IMR-90 (cell line): Measurements from ENCODE around the gene RARB. TPM values are rescaled to one million over a fixed set of nuclear protein-coding genes. Genes with fewer than 3 reads are reported as not detected.

Experiments
- ATAC-seq: fragments of 200-7000 bp; cut with Tn5 transposase; 2 replicates; pipeline ENCODE4 v1.9.1; 2020; ENCODE audit warnings: low read depth, mild to moderate bottlenecking, moderate library complexity
- BruUV-seq: library from RNA; stranded (reverse); fragments of 400-500 nt; replicated peaks from 2 replicates; lab custom pipeline; 2021; lab: Mats Ljungman, UMichigan
- CTCF ChIA-PET: fragments of 300-600 bp; formaldehyde crosslinking; extraction: SDS; loops from one replicate; lab custom pipeline; 2021; ENCODE audit warnings: antibody characterized with exemption; lab: Yijun Ruan, JAX
- POLR2A ChIA-PET: fragments of 300-600 bp; sonication (Branson Sonifier 250); formaldehyde crosslinking; loops from one replicate; lab custom pipeline; 2022; ENCODE audit warnings: antibody characterized with exemption; ENCODE audit not compliant: unreplicated experiment; lab: Charles Lee
- DNase-seq: peaks from one replicate; pipeline ENCODE4 v3.0.0; 2013
- H2AFZ ChIP-seq: replicated peaks from 2 replicates; pipeline ENCODE3; 2013; ENCODE audit warnings: low read length, mild to moderate bottlenecking; ENCODE audit not compliant: poor library complexity
- H2AK5ac ChIP-seq: 2 replicates; pipeline ENCODE4 v1.6.1; 2013; ENCODE audit warnings: low read depth, low read length, inconsistent platforms
- H2AK9ac ChIP-seq: replicated peaks from 2 replicates; pipeline ENCODE3; 2013; ENCODE audit warnings: mild to moderate bottlenecking, low read depth, low read length, moderate library complexity; ENCODE audit not compliant: poor library complexity
- H2BK120ac ChIP-seq: 2 replicates; pipeline ENCODE4 v1.6.1; 2013; ENCODE audit warnings: low read depth, low read length, inconsistent platforms
- H2BK15ac ChIP-seq: 3 replicates; pipeline ENCODE4 v1.6.1; 2013; ENCODE audit warnings: low read depth, low read length, inconsistent platforms
- H2BK20ac ChIP-seq: 2 replicates; pipeline ENCODE4 v1.6.1; 2013; ENCODE audit warnings: low read depth, mild to moderate bottlenecking, inconsistent platforms, low read length, moderate library complexity
- H2BK5ac ChIP-seq: 2 replicates; pipeline ENCODE4 v1.6.1; 2013; ENCODE audit warnings: mild to moderate bottlenecking, low read depth, low read length, inconsistent platforms; ENCODE audit not compliant: poor library complexity, severe bottlenecking
- H3K14ac ChIP-seq: replicated peaks from 2 replicates; pipeline ENCODE4 v1.6.1; 2013; ENCODE audit warnings: low read depth, low read length, inconsistent platforms
- H3K18ac ChIP-seq: 2 replicates; pipeline ENCODE4 v1.6.1; 2013; ENCODE audit warnings: low read depth, low read length, control low read depth
- H3K23ac ChIP-seq: 2 replicates; pipeline ENCODE4 v1.6.1; 2013; ENCODE audit warnings: low read depth, low read length, inconsistent platforms
- H3K27ac ChIP-seq: 2 replicates; pipeline ENCODE4 v1.5.1; 2013; ENCODE audit warnings: mild to moderate bottlenecking, control low read depth, low read length; ENCODE audit not compliant: insufficient read depth
- H3K27me3 ChIP-seq: 2 replicates; pipeline ENCODE4 v1.6.1; 2013; ENCODE audit warnings: low read length; ENCODE audit not compliant: control insufficient read depth, insufficient read depth
- H3K36me3 ChIP-seq: 2 replicates; pipeline ENCODE4 v1.6.1; 2013; ENCODE audit warnings: low read length, mixed read lengths; ENCODE audit not compliant: control insufficient read depth, insufficient read depth
- H3K4ac ChIP-seq: 2 replicates; pipeline ENCODE4 v1.6.1; 2013; ENCODE audit warnings: low read depth, low read length, inconsistent platforms
- H3K4me1 ChIP-seq: 2 replicates; pipeline ENCODE4 v1.6.1; 2013; ENCODE audit warnings: low read length, mixed read lengths; ENCODE audit not compliant: control insufficient read depth, insufficient read depth
- H3K4me2 ChIP-seq: 2 replicates; pipeline ENCODE4 v1.6.1; 2013; ENCODE audit warnings: low read depth, mild to moderate bottlenecking, control low read depth, low read length, moderate library complexity
- H3K4me3 ChIP-seq: 2 replicates; pipeline ENCODE4 v1.5.1; 2013; ENCODE audit warnings: low read depth, mild to moderate bottlenecking, control low read depth, low read length, moderate library complexity; ENCODE audit not compliant: insufficient read depth
- H3K56ac ChIP-seq: 2 replicates; pipeline ENCODE4 v1.6.1; 2013; ENCODE audit warnings: low read length, inconsistent platforms; ENCODE audit not compliant: insufficient read depth; ENCODE audit errors: extremely low read depth
- H3K79me1 ChIP-seq, 2 experiments: 2 replicates each; pipeline ENCODE4 v1.6.1; 2013; ENCODE audit warnings: low read length in 2 of 2, inconsistent platforms in 1 of 2, low read depth in 1 of 2
- H3K9ac ChIP-seq: 2 replicates; pipeline ENCODE4 v1.6.1; 2013; ENCODE audit warnings: low read depth, low read length, control low read depth
- H3K9me1 ChIP-seq: 2 replicates; pipeline ENCODE4 v1.6.1; 2013; ENCODE audit warnings: low read length, inconsistent platforms; ENCODE audit not compliant: insufficient read depth
- H3K9me3 ChIP-seq: 2 replicates; pipeline ENCODE4 v1.6.1; 2013; ENCODE audit warnings: low read length; ENCODE audit not compliant: control insufficient read depth, insufficient read depth
- H4K20me1 ChIP-seq: 2 replicates; pipeline ENCODE4 v1.6.1; 2013; ENCODE audit warnings: low read length, inconsistent platforms; ENCODE audit not compliant: insufficient read depth
- H4K5ac ChIP-seq: 2 replicates; pipeline ENCODE4 v1.6.1; 2013; ENCODE audit warnings: mild to moderate bottlenecking, low read depth, low read length, control low read depth
- H4K8ac ChIP-seq, 2 experiments: 2 replicates each; pipeline ENCODE4 v1.6.1; 2013; ENCODE audit warnings: low read depth in 2 of 2, low read length in 2 of 2, control low read depth in 1 of 2, inconsistent platforms in 1 of 2
- H4K91ac ChIP-seq: 2 replicates; pipeline ENCODE4 v1.6.1; 2013; ENCODE audit warnings: low read depth, low read length, inconsistent platforms; ENCODE audit not compliant: insufficient read depth
- BHLHE40 ChIP-seq: fragments of 150-350 bp; IDR thresholded peaks from 2 replicates; pipeline ENCODE4 v1.6.1; 2016; ENCODE audit warnings: mild to moderate bottlenecking, low read depth, low read length
- CEBPB ChIP-seq: IDR thresholded peaks from 2 replicates; pipeline ENCODE4 v1.6.1; 2012; ENCODE audit warnings: low read depth, low read length, improper control_type of control experiment
- CHD1 ChIP-seq: IDR thresholded peaks from 2 replicates; pipeline ENCODE4 v1.6.1; 2012; ENCODE audit warnings: low read depth, low read length, improper control_type of control experiment
- MAFK ChIP-seq: IDR thresholded peaks from 2 replicates; pipeline ENCODE4 v1.6.1; 2012; ENCODE audit warnings: low read depth, low read length, improper control_type of control experiment
- MAZ ChIP-seq: IDR thresholded peaks from 2 replicates; pipeline ENCODE4 v1.6.1; 2012; ENCODE audit warnings: low read depth, mild to moderate bottlenecking, low read length, improper control_type of control experiment, moderate library complexity, borderline replicate concordance
- MXI1 ChIP-seq: IDR thresholded peaks from 2 replicates; pipeline ENCODE4 v1.6.1; 2012; ENCODE audit warnings: low read depth, mild to moderate bottlenecking, low read length, moderate library complexity, borderline replicate concordance
- NFE2L2 ChIP-seq: fragments of 150-350 bp; IDR thresholded peaks from 2 replicates; pipeline ENCODE4 v1.6.1; 2016; ENCODE audit warnings: low read depth, mild to moderate bottlenecking, low read length
- RAD21 ChIP-seq: IDR thresholded peaks from 2 replicates; pipeline ENCODE4 v1.6.1; 2012; ENCODE audit warnings: low read length, improper control_type of control experiment
- RCOR1 ChIP-seq: IDR thresholded peaks from 2 replicates; pipeline ENCODE4 v1.6.1; 2012; ENCODE audit warnings: mild to moderate bottlenecking, low read length, improper control_type of control experiment; ENCODE audit not compliant: insufficient replicate concordance
- RFX5 ChIP-seq: IDR thresholded peaks from 2 replicates; pipeline ENCODE4 v1.8.0; 2012; ENCODE audit warnings: low read depth, mild to moderate bottlenecking, low read length, moderate library complexity
- SMC3 ChIP-seq: fragments of 150-350 bp; IDR thresholded peaks from 2 replicates; pipeline ENCODE4 v1.6.1; 2016; ENCODE audit warnings: low read depth, mild to moderate bottlenecking, antibody characterized with exemption, low read length, moderate library complexity
- WGBS, 2 experiments: methylation state at CpG; one replicate each; pipeline versions ENCODE4 v1.1.5 to v1.1.7; 2013; ENCODE audit warnings: missing lambda C conversion rate in 2 of 2; ENCODE audit not compliant: insufficient read length in 1 of 2; ENCODE audit errors: extremely low coverage in 2 of 2; 5-methylcytosine and 5-hydroxymethylcytosine counted together
- dilution Hi-C: fragments of 300-500 bp; cut with HindIII; formaldehyde crosslinking; loops from one replicate; pipeline ENCODE4 v1.14.3; 2018; ENCODE audit warnings: low sequenced_read_pairs; ENCODE audit not compliant: unreplicated experiment
- in situ Hi-C: fragments of 300-500 bp; cut with MboI; formaldehyde crosslinking; loops from 3 replicates; pipeline ENCODE4 v1.14.3; 2019; ENCODE audit warnings: low sequenced_read_pairs, inconsistent platforms, mixed read lengths
- intact Hi-C: fragments of 100-400 bp; cut with micrococcal nuclease; formaldehyde crosslinking; loops from 2 replicates; pipeline ENCODE4 v1.10.0; 2022
- polyA plus RNA-seq, 3 experiments: library from polyadenylated mRNA; depleted of rRNA; stranded (reverse); fragments of >200 nt; gene quantifications; 2 replicates each; pipeline ENCODE4 v1.2.3, GENCODE V29; 2012; ENCODE audit warnings: low replicate concordance in 1 of 3
- total RNA-seq: library from RNA; depleted of rRNA; stranded (reverse); fragments of >200 nt; gene quantifications from 2 replicates; pipeline ENCODE4 v1.2.3, GENCODE V29; 2012
- TF ChIP-seq, protein P1 (sequence below): fragments of 150-350 bp; IDR thresholded peaks from 2 replicates; pipeline ENCODE4 v1.6.1; 2016; ENCODE audit warnings: low read depth, mild to moderate bottlenecking, low read length, moderate library complexity, borderline replicate concordance

Gene RARB
- total and polyA plus RNA-seq, 2 of the 4 experiments (the other 2 are of a cell fraction) = 0.53 to 1.4 TPM

DNA sequence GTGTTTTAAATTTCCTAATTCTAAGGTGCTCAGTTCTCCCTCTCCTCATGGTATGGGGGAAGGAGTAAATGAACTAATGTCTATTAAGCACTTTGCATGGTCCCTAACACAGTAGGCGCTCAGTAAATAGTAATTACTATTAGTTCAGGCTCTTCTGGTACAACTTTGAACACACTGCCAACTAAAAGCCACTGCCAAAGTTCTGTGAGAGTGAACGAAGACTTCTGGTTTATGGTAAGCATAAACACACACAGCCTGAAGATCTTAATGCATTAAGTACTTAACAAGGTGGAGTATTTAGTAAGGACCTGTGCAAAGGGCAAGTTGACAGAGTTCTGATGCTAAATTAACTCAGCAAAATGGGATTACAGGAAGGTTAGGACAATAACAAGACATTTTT is 24.7 kb downstream of the RARB start:
- no peak overlapping the region for H4K5ac ChIP-seq
- no peak overlapping the region for H3K14ac ChIP-seq
- H3K36me3 ChIP-seq = no peaks in the 10 kb centered on the region
- H3K4me3 ChIP-seq = no peak overlapping the region
- no peak overlapping the region for H2BK120ac ChIP-seq
- H3K27me3 ChIP-seq = no peaks in the 10 kb centered on the region
- no peaks in the 10 kb centered on the region for H4K20me1 ChIP-seq
- no peak for ATAC-seq
- ChIA-PET CTCF (no interaction called here), POLR2A (no interaction called here)
- H4K8ac ChIP-seq = no peak overlapping the region
- no peak for DNase-seq
- TF ChIP-seq MXI1 (no peak), RFX5 (no peak), NFE2L2 (no peak), MAFK (no peak), CHD1 (no peak), RAD21 (no peak), BHLHE40 (no peak), MAZ (no peak), SMC3 (no peak), CEBPB (no peak), RCOR1 (no peak)
- TF ChIP-seq, protein P1, sequence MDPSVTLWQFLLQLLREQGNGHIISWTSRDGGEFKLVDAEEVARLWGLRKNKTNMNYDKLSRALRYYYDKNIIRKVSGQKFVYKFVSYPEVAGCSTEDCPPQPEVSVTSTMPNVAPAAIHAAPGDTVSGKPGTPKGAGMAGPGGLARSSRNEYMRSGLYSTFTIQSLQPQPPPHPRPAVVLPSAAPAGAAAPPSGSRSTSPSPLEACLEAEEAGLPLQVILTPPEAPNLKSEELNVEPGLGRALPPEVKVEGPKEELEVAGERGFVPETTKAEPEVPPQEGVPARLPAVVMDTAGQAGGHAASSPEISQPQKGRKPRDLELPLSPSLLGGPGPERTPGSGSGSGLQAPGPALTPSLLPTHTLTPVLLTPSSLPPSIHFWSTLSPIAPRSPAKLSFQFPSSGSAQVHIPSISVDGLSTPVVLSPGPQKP = no peak
- no peaks in the 10 kb centered on the region for H3K9me1 ChIP-seq
- intact Hi-C loops (no loop called here), dilution Hi-C loops (no loop called here), in situ Hi-C loops (no loop called here)
- H2BK20ac ChIP-seq = no peak overlapping the region
- WGBS, 2 experiments = no CpG with 5 or more reads among the region's 2 CpGs
- no peaks in the 10 kb centered on the region for H3K79me1 ChIP-seq
- H4K91ac ChIP-seq = no peak overlapping the region
- no peak overlapping the region for H3K56ac ChIP-seq
- no peaks in the 10 kb centered on the region for H3K9me3 ChIP-seq
- no peak overlapping the region for H2AK9ac ChIP-seq
- H3K23ac ChIP-seq = no peak overlapping the region
- H3K18ac ChIP-seq = no peak overlapping the region
- no peak overlapping the region for H2AK5ac ChIP-seq
- no peak overlapping the region for H2BK5ac ChIP-seq
- no peak overlapping the region for H3K9ac ChIP-seq
- peaks cover 3% of the 10 kb centered on the region for H3K4me1 ChIP-seq
- no peak overlapping the region for H2BK15ac ChIP-seq
- no peak overlapping the region for H3K4ac ChIP-seq
- BruUV-seq = no TSS peak
- no peak overlapping the region for H3K4me2 ChIP-seq
- H2AFZ ChIP-seq = no peak overlapping the region
- H3K27ac ChIP-seq = no peak overlapping the region
